HG02840 (cell line): Measurements from ENCODE around the gene SLC7A4.
"Not testable (repeated sequence)": the region's sequence is repeated elsewhere in the genome, so short reads cannot be mapped to it uniquely, and the experiment has no call there.

ENCODE experiments used
- ATAC-seq: cut with Tn5 transposase; IDR thresholded peaks from one replicate; pipeline ENCODE4 v1.9.1; 2021; ENCODE audit warnings: mild to moderate bottlenecking, moderate library complexity, moderate number of reproducible peaks; ENCODE audit not compliant: unreplicated experiment, low FRiP score

SLC7A4 gene

GRCh38 chr22:21022955-21023614 lies 9.3 kb downstream of the SLC7A4 start:
- ATAC-seq = no peak

- ATAC-seq = no peak
Observed at GRCh38 chr22:21022507-21022906, 9.9 kb downstream of the SLC7A4 start.

DNA sequence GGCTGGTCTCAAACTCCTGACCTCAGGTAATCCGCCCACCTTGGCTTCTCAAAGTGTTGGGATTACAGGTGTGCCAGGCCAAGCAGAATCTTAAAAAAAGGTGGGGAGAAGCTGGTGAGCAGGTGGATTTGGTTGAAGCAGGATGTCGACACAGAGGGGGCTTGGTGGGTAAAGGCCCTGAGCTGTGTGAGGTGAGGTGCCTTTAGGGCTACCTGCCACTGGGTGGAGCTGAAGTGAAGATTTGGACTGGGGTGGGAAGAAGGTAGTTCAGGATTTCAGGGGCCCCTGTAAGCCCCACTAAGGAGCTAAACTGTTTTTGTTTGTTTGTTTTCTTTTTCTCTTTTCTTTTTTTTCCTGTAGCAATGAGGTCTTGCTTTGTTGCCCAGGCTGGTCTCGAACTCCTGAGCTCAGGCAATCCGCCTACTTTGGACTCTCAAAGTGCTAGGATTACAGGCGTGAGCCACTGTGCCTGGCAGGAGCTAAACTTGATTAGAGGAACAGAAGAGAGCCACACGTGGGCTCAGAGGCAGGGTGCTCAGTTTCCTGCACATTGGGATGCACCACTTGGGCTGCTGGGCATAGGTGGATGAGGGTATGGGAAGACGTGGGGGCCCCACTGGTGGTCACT lies 11.4 kb downstream of the SLC7A4 start:
- ATAC-seq = no peak

GRCh38 chr22:21018314-21018713 lies 14.0 kb downstream of the SLC7A4 start:
- ATAC-seq = no peak

DNA sequence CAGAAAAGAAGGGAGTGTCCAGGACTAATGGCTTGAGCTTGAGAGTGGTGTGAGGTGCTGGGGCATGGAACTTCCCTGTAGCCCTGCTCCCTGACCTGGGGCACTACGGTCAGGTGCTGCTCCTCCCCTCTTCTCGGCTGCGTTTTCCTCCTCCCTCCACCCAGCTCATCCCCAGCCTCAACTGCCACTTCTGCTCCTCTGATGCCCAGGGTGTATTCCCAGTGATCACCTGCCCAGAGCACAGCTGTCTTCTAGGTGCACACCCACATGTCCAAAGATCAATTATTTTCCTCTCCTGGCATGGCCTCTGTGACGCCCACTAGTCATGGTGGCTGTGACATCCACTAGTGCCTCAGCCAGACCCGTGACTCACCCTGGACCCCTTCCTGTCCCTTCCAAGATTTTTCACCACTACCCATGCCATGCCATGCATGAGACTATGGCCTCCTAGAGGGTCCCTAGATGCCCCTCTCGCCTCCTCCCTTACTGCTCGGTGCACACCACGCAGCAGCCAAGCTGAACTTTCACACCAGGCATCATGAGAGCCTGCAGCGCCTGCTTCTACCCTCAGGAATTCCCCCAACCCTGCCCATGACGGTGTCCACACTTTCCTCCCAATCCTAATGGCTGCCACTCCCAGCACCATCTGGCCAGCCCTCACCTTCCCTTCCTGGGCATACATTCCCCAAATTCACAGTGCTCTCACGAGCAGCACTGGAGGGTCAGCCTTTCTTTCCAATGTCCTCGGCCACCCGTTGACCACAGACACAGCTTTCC lies 15.5 kb downstream of the SLC7A4 start:
- no peak for ATAC-seq

DNA sequence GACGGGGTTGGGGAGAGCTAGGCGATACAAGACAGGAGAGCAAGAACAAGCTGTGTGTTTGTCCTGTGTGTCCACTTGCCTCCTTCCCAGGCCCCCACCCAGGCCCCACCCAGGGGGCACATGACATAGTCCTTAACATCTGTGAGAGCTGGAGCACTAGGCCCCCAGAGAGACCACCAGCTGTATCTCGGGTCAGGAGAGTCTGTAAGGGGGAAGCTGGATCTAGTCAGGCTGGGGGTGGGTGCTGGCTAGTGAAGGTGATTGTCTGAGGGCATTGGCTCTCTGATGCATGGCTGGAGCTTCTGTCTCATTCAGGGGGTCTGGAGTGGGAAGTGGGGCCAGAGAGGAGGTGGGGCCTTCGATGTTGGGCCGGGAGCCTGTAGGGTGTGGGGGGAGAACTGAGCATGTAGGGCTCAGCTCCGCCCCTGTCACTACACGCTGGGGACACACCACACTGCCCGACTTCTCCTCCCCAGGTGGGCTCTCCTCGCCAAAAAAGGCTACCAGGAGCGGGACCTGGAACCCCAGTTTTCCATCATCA lies 16.8 kb downstream of the SLC7A4 start:
- ATAC-seq = no peak

DNA sequence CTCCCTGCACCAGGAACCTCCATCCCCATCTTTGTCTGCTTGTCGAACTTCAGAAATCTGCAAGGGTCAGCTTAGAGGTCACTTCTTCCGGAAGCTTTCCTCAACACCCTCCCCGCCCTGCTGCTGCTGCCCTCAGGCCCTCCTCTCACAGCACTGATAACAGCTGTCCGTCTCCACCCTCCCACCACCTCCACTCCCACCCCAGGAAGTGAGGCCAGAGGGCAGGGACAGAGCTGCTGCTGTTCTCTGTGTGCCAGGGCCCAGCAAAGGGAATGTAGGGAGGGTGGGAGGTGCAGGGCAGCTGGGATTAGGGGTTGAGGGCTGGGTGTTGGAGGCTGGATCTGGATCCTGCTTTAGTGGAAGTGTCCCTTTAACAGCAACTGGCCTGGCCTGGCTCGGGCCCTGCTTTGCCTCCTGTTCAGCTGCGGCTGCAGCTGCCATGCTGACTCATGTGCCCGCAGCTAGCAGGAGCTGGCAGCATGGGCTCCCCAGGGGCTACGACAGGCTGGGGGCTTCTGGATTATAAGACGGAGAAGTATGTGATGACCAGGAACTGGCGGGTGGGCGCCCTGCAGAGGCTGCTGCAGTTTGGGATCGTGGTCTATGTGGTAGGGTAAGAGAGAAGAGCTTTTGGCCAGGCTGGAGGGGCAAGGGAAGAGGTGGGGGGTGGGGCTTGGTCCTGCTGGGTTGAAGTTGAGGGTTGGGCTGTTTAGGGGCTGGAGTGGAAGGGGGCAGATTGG lies 17.5 kb downstream of the SLC7A4 start, which contains the start of gene P2RX6:
P2RX6 (plus strand) TSS at position 440 of the 740 bp plus-strand sequence; CDS start at position 450, 10 bp downstream.
- ATAC-seq = no peak

- ATAC-seq = peak; percentile 74
Observed at GRCh38 chr22:21014202-21014725, 18.1 kb downstream of the SLC7A4 start.

GRCh38 chr22:21013657-21014201 lies 18.6 kb downstream of the SLC7A4 start:
- no peak for ATAC-seq

- no peak for ATAC-seq
Observed at GRCh38 chr22:21012446-21013407, 19.6 kb downstream of the SLC7A4 start.

GRCh38 chr22:21010426-21011113 lies 21.8 kb downstream of the SLC7A4 start:
- ATAC-seq = no peak

- ATAC-seq = no peak
Observed at GRCh38 chr22:21009638-21010425, 22.5 kb downstream of the SLC7A4 start.

DNA sequence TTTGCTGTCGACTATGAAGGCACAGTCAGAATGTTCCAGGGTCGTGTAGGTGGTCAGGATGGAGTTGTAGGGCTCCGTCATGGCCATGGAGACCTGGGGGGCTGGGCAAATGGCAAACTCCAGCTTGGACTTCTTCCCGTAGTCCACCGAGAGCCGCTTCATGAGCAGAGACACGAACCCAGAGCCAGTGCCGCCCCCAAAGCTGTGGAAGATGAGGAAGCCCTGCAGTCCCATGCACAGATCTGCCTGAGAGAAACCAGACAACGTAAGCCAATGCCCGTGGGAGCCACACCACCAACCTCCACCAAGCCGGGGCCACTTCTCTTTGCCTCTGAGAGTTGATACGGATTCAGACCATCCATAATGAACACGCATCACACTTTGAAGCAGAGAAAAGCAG lies 23.2 kb downstream of the SLC7A4 start:
- ATAC-seq = not testable (repeated sequence)

DNA sequence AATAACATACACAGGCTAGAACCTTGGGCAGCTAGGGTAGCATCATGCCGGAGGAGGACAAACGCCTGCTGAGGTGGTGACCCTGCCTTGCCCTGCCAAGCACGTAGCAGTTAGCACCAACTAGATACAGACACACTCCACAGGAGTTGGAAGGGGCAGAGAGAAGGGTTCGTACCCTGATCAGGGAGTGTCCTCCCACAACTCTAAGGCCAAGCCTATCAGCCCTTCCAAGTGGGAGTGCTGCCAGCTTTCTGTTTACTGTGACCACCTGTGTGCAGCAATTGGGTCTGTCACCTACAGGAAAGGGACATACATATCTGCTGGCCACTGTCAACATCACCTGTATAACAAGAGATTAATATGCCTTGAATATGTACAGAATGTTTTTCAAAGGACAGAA lies 28.6 kb downstream of the SLC7A4 start:
- no peak for ATAC-seq

- ATAC-seq = peak; percentile 89
Observed at GRCh38 chr22:21001601-21002325, 30.6 kb downstream of the SLC7A4 start, which contains the start of gene THAP7. THAP7 (minus strand) TSS chr22:21002118; CDS start chr22:21001911, 207 bp downstream.

DNA sequence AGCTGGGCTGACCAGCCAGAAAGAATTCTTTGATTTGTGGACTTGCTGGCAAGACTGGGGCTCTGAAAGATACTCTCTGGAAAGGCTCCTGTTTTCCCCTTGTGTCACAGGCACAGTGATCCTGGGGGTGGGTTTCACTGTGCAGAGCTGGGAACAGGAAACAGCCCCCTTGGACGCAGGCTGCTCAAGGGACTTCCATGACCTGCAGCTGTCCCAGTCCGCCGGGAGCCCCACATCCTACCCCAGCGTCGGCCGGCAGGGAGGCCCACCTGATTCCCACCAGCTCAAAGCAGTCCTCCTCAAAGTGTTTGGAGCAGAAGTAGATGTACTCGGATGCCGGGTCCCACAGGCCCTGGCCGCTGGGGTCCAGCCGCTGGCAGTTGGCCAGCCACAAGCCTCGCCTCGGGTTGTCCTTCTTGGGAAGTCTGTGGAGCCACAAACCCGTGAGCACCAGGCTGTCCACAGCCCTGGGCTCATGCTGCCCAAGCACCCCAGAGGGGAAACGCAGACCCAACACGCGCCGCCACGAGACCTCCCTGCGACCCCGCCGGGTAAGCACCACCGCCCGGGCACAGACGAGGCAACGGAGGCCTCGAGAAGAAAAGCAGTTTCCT lies 31.3 kb downstream of the SLC7A4 start:
- peak; percentile 1 for ATAC-seq
